GM12801 (cell line): ENCODE data around the gene SYCP2.

ENCODE experiments used
- CTCF ChIP-seq: IDR thresholded peaks from one replicate; pipeline ENCODE4 v1.5.1; 2011; ENCODE audit warnings: control low read depth; ENCODE audit not compliant: insufficient read length; ENCODE audit errors: extremely low read depth

The SYCP2 gene

GRCh38 chr20:59937150-59937549 lies 3.7 kb upstream of the SYCP2 start:
- TF ChIP-seq CTCF, result no peak

DNA sequence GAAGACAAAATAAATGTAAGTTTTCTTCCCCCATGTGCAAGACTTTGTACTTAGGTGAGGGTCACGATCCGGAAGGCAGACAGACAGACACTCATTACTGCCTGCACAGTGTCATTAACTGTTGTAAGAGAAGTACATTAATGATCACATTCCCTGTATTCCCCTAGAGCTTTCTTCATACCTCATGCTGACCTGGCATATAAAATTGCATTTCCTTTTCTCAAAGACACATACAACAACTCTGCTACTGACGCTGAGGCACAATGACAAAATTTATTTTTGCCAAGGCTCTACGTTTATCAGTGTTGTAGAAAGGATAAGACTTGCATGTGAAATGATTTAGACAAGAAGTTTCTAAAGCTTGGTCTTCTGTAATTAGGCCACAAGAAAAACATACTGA lies 3.0 kb upstream of the SYCP2 start:
- TF ChIP-seq CTCF, result no peak

GRCh38 chr20:59935457-59936185 lies 2.2 kb upstream of the SYCP2 start:
- TF ChIP-seq CTCF, result no peak

DNA sequence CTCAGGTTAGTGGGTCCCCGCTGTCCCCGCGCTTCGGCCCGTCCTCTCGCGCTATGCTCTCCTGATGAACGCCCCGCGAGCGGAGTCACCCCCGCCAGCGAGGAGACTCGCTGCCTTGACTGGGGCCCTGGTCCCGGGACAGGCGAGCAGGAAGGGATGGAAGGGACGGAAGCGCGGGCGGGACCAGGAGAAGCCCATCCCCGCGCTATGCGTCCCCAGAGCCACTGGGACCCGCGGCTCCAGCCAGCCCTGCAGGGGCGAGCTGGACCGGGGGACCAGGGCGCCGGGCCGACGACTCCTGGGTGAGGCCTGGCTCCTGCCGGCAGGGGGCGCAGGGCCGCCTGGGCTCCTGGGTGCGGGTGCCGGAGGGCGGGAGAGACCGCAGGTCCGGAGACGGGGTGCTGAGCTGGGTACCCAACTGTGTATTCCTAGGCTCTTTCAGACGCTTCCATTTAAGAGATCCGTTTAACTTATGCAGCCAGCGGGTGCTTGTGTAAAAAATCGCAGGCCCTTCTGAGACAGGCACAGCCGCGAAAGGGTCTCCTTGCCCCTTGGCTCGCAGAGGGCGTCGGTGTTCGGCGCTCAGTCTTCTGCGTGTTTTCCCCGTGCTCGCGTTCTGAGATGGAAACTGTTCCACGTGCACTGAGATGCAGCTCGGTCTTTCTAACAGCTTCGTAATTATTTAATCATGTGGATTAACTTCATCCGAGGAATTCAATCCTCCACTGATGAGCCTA lies 580 bp upstream of the SYCP2 start:
- TF ChIP-seq CTCF, result no peak

GRCh38 chr20:59932616-59933295 lies 681 bp downstream of the SYCP2 start:
- TF ChIP-seq CTCF, result no peak

DNA sequence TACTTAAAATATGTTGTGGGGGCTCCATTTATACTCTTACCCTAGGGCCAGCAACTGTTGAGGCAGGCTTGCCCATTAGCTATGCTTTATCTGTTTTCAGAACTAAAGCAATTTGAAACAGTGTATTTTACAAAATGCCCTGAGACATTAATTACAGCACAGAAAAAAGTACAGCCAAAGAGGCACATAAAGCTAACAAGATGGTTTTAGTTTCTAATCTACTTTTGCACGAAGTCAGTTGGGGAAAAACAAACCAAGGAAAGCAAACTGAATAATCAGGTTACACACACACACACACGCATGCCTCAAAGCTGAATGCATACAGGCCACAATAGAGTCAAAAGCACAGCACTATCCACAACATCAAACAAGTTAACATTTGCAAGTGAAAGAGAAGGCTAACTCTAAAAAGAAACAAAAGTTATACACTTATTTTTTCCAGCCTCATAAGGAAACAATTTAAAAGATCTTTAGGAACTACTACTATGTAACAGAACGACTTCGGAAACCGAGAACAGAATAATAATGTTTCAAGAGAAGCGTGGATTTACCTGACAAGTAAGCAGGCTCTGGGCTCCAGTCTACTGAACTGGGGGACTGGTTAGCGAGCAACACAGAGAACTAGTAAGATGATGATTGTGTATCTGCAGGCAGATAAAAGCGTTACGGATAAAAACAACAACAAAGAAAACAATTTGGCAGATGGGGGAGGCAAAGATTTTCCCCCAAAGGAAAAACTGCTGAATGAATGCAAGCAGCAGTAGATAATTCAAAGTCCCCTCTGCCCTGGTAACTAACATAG lies 1.7 kb downstream of the SYCP2 start:
- no peak for TF ChIP-seq CTCF

DNA sequence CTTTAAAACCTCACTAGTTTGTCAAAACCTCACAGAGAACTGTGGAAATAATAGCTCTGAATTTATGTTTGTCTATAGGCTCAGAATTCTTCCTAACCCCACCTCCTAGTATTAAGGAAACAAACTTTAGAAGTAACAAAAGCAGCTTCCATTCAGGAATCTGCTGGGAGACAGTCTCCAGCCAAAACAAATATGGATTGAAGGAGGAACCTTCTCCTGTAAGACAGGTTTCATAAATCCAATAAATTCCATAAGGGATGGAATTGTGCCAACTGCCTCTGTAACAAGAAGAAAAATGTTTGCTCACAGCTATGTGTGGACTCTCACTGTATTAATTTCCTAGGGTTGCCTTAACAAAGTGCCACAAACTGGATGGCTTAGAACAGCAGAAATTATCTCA lies 7.5 kb downstream of the SYCP2 start:
- TF ChIP-seq CTCF, result no peak
